Mammary epithelial cell (primary cell): ENCODE results near the gene PPIL4.

Source experiments
- CTCF ChIP-seq, 2 donors: IDR thresholded peaks in 1 of 2; conservative IDR thresholded peaks in 1 of 2; 2 replicates each; pipeline ENCODE4 v1.5.1; 2011 to 2012; ENCODE audit warnings: inconsistent platforms in 2 of 2, low read length in 2 of 2, mild to moderate bottlenecking in 2 of 2, control low read depth in 1 of 2, low read depth in 1 of 2; ENCODE audit not compliant: insufficient read depth in 1 of 2; ENCODE audit errors: extremely low read depth in 1 of 2
- EZH2 ChIP-seq: IDR thresholded peaks from 2 replicates; pipeline ENCODE4 v1.6.1; 2012; ENCODE audit warnings: low read length, inconsistent platforms, borderline replicate concordance

- TF ChIP-seq CTCF (conservative IDR thresholded peaks at IDR 0.05 in 1 of 2, IDR thresholded peaks at IDR 0.05 in 1 of 2; ENCODE audit: extremely low read depth in 1 of 2, insufficient read depth in 1 of 2, low read depth in 1 of 2, low read length in 2 of 2), result no peak
- no peak for TF ChIP-seq EZH2
Measured at GRCh38 chr6:149489967-149490366, 55.9 kb downstream of the PPIL4 start.
